MG63 (cell line): Measurements from ENCODE around the gene JAZF1. TPM values are rescaled to one million over a fixed set of nuclear protein-coding genes. Genes with fewer than 3 reads are reported as not detected.

Experiments used
- DNase-seq: peaks from one replicate; pipeline ENCODE4 v3.0.0-alpha.2; 2020
- H3K27me3 ChIP-seq: fragments of 250-450 bp; sonication (Bioruptor Pico); 2 replicates; pipeline ENCODE4 v1.5.1; 2020; ENCODE audit warnings: mild to moderate bottlenecking, moderate library complexity
- H3K36me3 ChIP-seq: fragments of 250-450 bp; sonication (Bioruptor Pico); 2 replicates; pipeline ENCODE4 v1.5.1; 2020; ENCODE audit warnings: mild to moderate bottlenecking, moderate library complexity
- H3K4me3 ChIP-seq: fragments of 250-450 bp; sonication (Bioruptor Pico); 2 replicates; pipeline ENCODE4 v1.5.1; 2020; ENCODE audit warnings: mild to moderate bottlenecking, moderate library complexity
- H3K9me3 ChIP-seq: fragments of 250-450 bp; sonication (Bioruptor Pico); 2 replicates; pipeline ENCODE4 v1.5.1; 2020; ENCODE audit warnings: mild to moderate bottlenecking, moderate library complexity
- total RNA-seq: library from RNA; depleted of rRNA; stranded (reverse); fragments of >200 nt; shearing (Covaris generic); gene quantifications from 2 replicates; pipeline ENCODE4 v1.2.3, GENCODE V29; 2014; ENCODE audit warnings: low replicate concordance

The JAZF1 gene
- total RNA-seq, 1 experiment from 2014 or later: 7.6 TPM

DNA sequence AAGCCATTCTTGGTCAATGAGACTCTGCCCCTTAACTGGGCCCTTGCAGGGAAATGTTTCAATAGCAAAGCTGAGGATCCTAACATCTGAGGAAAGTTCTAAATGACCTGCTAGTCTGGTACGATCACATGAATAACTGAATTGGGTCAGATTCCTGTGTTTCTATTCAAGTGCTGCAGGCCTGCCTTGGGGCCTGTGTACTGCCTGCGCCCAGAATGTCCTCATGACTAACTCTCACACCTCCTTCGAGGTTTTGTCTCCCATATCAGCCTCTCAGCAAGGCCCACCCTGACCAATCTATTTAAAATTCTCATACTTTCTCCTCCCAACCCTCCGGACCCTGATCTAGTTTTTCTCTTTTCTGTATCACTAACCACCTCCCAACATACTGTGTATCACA lies 4.4 kb downstream of the JAZF1 start:
- no peak for DNase-seq
- H3K9me3 ChIP-seq: no peaks in the 10 kb centered on the region
- H3K4me3 ChIP-seq: no peak overlapping the region
- H3K27me3 ChIP-seq: no peaks in the 10 kb centered on the region
- H3K36me3 ChIP-seq: no peaks in the 10 kb centered on the region; the same call in 1 of the 2 replicates

DNA sequence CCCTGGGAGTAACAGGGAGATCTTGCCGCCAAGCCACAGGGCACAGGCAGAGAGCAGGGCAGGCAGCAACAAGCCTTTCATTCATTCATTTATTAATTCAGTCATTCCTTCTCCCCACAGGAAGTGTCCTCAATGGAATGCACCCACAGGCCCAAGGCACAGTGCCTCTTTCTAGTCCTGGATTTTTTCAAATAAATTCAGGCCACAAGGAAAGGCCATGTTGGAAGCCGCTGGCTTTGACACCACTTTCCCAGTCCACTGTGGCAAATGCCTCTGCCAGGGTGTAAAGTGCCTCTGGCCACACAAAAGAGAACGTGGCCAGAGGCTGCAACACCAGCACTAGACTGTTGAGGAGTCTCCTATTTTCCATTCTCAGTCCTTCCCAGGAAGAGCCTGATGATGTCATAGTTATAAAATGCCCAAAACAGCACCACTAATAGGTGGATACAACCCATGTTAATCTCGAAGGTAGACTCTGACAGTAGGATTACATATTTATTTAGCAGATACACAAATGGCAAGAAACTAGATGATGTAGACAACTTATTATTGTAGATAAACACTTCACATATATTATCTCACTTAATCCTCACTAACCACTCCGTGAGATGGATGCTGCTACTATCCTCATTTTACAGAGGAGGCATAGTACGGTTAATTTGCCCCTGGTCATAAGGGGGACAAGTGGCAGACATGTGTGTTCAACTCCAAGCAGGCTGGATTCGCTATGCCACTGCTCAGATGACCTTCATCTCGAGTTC lies 5.5 kb downstream of the JAZF1 start:
- no peaks in the 10 kb centered on the region; the same call in 1 of the 2 replicates for H3K36me3 ChIP-seq
- no peak overlapping the region for H3K4me3 ChIP-seq
- H3K9me3 ChIP-seq: no peaks in the 10 kb centered on the region
- no peaks in the 10 kb centered on the region for H3K27me3 ChIP-seq
- DNase-seq: no peak

DNA sequence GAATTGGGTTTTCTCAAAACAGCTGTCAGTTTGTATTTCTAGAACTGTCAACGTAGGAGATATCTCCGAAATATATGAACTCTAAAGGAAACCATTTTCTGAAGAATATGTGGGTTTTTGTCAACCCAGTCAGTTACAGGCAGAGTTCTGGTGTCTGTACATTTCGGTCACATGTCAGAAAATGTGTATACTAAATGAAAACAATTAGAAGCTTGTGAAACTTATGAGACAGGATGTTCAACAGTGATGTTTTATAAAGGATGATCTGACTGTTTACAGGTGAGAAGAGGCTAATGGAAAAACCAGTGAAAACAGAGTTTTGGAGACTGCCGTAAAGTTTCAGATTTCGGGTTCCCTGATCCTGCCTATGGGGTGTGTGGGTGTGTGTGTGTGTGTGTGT lies 6.2 kb downstream of the JAZF1 start:
- no peak for DNase-seq
- Histone ChIP-seq H3K4me3 (no peak overlapping the region), H3K9me3 (no peaks in the 10 kb centered on the region), H3K27me3 (no peaks in the 10 kb centered on the region), H3K36me3 (peaks cover 3% of the 10 kb centered on the region)

DNA sequence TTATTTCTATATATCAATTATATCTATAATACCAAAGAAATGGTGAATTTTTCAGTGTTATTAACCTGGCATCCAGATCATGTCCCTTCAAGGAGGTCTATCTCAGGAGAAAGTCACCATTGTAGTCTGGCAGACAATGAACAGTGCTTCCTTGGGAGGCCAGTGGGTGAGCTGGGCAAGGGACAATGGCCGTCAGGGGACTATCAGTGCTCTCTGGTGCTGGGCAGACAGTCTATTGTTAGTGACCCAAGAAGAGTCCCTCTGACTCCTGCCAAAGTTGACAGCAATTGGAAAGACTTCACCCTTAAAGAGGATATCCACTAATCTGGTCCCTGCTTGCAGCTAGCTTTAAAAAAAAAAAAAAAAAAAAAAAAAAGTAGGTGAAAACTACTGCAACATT lies 7.1 kb downstream of the JAZF1 start:
- no peak for DNase-seq
- Histone ChIP-seq H3K9me3 (no peaks in the 10 kb centered on the region), H3K27me3 (no peaks in the 10 kb centered on the region), H3K36me3 (peaks cover 5% of the 10 kb centered on the region), H3K4me3 (no peak overlapping the region)

DNA sequence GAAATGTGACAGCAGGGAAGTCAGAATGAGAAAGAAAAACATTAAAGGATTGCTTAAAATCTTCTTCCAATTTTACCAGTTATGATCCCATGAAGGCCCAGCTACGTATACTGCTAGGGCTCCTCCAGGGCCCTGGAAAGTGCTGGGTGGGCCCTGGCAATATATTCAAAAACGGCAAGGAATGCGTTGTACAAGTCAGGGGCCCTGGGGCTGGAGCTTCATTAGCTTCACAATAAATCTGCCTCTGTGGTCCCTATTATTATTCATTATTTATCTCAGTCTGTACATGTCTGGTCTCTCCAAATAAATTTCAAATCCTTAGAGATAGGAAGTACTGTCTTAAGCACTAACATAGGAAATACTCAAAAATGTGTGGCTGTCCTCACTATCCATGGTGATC lies 7.6 kb downstream of the JAZF1 start:
- peaks cover 5% of the 10 kb centered on the region for H3K36me3 ChIP-seq
- H3K9me3 ChIP-seq: no peaks in the 10 kb centered on the region
- no peaks in the 10 kb centered on the region for H3K27me3 ChIP-seq
- DNase-seq: no peak
- no peak overlapping the region for H3K4me3 ChIP-seq

DNA sequence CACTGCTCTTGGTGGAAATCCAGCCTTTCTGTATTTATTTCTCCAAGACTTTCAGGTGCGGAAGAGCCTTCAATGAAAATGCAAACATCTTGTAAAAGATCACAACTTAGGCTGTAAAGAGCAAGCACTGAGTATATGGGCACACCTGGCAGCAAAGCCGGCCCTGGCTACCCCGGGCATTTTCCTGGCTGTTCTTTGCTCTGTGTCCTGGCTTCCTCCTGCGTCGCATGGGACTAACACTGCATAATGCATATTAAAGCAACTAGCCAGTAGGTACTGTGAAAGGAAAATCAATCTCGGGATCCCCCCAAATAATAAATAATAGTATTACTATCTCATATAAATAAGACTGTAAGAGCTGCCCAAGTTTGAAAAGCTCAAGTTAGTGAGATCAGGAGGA lies 9.9 kb downstream of the JAZF1 start:
- Histone ChIP-seq H3K27me3 (no peaks in the 10 kb centered on the region), H3K36me3 (peaks cover 5% of the 10 kb centered on the region), H3K9me3 (no peaks in the 10 kb centered on the region), H3K4me3 (no peak overlapping the region)
- no peak for DNase-seq

DNA sequence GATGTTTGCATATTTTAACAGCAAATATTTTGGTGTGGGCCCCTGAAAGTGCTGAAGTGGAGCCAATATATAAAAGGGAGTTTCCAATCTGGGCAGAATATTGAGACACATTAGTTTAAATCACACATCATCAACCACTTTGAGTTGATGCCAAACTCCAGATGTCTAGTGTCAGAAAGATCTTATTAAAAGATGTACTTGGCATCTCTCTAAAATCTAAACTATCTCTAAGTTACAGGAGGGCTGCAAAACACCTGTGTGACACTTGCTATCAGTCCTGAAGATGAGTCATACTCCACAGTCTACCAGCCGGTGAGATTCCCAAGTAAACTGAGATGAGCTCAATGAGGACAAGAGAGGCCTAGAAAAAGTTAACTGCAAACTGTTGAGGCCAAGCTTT lies 11.4 kb downstream of the JAZF1 start:
- no peak for DNase-seq
- Histone ChIP-seq H3K36me3 (peaks cover 5% of the 10 kb centered on the region), H3K9me3 (no peaks in the 10 kb centered on the region), H3K4me3 (no peak overlapping the region), H3K27me3 (no peaks in the 10 kb centered on the region)

DNA sequence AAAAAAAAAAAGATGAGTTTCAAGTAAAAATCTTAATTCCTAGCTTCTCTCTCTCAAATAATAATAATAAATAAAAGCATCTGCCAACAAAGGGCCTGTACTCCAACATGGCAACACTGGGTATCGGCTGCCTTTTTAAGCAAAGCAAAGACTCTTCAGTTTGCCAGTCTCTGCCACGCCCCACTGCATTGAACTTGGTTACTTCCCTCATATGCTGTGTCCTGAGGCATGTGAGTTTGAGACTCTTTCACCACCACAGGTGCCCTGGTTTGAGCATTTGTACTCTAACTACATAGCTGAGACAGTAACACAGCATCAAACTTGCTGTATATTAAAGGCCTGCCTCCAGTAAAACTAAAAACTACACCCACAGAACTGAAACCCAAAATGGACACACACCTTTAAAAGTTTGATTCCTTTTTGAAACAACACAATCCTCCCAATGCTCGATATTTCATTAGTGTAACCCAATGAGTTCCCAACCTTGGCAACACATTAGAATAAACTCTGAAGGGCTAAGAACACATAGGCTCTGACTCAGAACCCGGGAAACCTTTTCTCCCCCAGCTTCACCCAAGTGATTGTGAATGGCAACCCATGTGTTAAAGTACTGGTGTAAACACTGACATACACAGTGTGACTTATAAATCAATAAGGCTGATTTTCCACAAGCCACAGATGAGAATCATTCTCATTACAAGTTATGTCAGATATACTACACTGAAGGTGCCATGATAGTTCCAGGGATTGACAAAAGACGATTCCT lies 12.0 kb downstream of the JAZF1 start:
- Histone ChIP-seq H3K27me3 (no peaks in the 10 kb centered on the region), H3K4me3 (no peak overlapping the region), H3K9me3 (no peaks in the 10 kb centered on the region), H3K36me3 (peaks cover 5% of the 10 kb centered on the region)
- DNase-seq: no peak

DNA sequence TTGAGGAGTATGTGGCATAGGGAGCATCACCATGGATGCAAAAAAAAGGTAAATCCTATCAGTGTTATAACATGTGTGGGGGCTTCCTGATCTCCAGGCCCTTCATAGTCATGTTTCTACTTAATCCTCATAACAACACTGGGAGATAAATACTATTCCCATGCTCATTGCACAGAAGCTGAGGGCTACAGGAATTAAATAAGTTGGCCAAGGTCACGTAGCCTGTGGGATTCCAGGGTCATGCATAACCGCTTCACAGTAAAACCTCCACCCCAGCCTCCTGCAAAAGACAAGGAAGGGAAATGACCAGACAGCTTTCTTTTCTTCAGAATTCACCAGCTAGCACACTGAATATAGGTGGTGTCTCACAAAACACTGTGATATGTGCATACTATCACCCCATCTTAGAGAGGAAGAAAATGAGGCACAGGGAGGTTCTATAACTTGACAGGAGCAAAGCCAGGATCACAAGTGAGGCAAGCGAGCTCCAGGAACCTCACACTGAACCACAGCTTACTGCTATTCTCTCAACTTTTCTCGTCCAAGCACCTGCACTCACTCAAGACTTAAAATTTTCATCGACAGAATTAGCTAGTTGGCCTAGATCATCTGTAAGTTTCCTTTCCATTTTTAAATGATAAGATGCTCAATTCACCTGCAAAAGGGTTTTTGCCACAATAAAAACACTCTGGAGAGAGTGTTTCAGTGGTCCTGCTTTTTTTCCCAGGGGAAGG lies 13.4 kb downstream of the JAZF1 start:
- Histone ChIP-seq H3K36me3 (peaks cover 9% of the 10 kb centered on the region), H3K9me3 (no peaks in the 10 kb centered on the region), H3K4me3 (no peak overlapping the region), H3K27me3 (no peaks in the 10 kb centered on the region)
- DNase-seq: no peak

DNA sequence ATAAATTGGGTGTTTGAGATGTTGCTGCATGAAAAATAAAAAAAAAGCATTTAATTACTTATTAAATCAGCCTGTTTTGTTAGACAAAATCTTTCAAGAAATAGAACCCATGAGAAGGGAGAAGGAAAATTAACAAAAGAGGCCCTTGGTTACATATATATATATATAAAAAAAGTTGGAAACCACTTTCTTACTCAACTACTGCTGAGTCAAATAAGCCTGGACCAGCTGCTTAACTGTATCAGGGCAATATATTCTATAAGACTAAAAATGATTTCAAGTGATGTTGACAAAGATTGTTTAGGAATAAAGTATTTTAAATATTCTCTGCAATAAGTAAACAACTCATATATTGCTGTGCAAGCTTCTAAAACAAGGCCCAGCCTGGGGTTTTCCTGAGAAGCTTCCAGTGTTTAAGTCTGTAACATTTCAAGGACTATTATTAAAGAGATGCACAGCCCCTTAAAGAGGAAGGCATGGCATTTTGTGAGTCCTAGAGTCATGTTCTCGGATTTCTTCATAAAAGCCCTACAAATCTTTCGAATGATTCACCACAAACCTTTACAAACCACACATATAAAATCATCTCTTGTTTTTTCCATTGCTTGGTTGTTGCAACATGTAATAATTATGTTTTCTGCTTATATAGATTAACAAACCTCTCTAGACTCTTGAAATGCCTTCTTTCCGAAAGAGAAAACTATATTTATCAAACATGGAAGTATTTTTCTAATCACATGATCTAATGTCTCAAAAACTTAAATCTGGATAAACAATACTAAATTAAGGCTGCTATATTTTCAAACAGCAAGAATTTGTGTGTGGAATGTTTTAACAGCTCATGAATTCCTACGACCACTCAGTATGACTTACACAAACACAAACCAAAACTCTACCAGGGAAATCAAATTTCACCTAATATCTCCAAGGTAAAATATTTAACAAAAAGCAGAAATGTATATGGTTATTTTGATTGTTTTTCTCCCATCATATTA lies 14.3 kb downstream of the JAZF1 start:
- Histone ChIP-seq H3K36me3 (peaks cover 9% of the 10 kb centered on the region), H3K4me3 (no peak overlapping the region), H3K9me3 (no peaks in the 10 kb centered on the region), H3K27me3 (no peaks in the 10 kb centered on the region)
- DNase-seq: no peak

DNA sequence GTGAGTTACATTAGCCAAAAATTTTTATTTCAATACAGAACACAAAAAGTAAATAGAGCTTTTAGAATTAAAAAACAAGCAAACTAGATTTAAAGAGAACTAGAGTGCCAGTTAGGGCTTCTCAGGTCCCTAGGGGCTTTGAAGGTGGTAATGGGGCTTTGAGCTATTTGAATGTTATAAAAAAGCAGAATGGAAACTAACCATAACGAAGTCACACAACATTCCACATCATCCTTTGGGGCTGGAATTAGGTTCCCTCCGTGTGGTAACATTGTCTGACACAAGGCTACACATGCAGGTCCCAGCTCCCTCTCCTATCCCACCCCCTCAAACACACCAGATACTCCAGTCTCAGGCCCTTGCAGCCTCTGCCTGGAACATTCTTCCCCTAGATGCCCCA lies 15.3 kb downstream of the JAZF1 start:
- Histone ChIP-seq H3K9me3 (no peaks in the 10 kb centered on the region), H3K36me3 (peaks cover 9% of the 10 kb centered on the region), H3K27me3 (no peaks in the 10 kb centered on the region), H3K4me3 (no peak overlapping the region)
- no peak for DNase-seq

DNA sequence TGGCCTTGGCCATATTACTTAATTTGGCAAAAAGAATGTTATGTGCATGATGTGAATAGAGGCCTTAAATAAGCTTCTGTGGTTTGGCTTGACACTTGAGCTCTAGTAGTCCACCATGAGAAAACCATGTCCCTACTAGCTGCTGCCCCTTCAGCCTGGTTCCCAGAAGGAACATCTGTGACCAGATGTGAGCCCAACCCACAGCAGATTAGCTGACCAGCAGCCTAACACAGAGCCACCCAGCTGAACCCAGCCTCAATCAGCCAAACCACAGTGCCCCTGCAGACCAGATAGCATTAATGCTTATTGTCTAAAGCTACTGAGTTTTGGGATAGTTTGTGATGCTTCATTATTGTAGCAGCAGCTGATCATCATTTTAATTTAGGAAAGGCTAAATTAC lies 16.6 kb downstream of the JAZF1 start:
- no peak overlapping the region for H3K4me3 ChIP-seq
- DNase-seq: peak; percentile 48
- H3K9me3 ChIP-seq: no peaks in the 10 kb centered on the region
- H3K27me3 ChIP-seq: no peaks in the 10 kb centered on the region
- peaks cover 4% of the 10 kb centered on the region; the same call in 1 of the 2 replicates for H3K36me3 ChIP-seq

DNA sequence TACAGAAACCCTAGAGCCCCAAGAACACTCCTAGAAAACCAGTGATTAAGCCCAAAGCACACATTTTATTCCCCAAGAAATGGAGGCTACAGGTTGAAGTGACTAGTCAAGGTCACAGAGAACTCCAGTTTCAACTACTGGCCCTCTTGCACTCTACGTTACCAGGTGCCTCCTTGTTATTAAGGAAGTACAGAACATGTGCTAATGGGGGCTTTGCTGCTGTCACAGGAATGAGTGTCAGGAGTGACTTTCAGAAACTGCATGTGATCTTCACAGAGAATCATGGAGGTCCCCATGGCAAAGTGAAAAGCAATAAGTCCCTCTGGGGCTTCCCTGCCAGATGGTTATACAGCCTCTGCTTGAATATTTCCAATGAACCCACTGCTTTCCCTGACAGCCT lies 19.3 kb downstream of the JAZF1 start:
- DNase-seq: no peak
- H3K9me3 ChIP-seq: no peaks in the 10 kb centered on the region
- H3K27me3 ChIP-seq: no peaks in the 10 kb centered on the region
- H3K36me3 ChIP-seq: peaks cover 4% of the 10 kb centered on the region; the same call in 1 of the 2 replicates
- no peak overlapping the region for H3K4me3 ChIP-seq

DNA sequence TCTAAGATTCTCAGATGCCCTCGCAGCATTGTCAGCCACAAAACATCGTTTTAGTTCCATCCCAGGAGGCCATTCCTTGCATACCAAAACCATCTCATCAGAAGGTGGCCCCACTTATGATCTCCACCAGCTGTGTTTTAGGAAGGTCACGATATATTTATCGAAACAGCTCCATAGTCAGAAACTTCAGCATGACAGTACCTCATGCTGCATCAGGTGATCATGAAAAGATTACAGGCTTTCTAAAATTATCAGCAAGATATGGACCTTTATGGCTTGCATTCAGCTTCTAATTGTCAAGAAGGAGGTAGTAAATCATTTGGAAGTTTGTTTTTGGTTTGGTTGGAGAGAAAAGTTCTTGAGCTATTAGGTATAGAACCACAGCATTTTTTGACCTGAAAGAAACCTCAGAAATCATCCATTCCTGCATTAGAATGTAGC lies 20.0 kb downstream of the JAZF1 start:
- DNase-seq: no peak
- H3K27me3 ChIP-seq: no peaks in the 10 kb centered on the region

DNA sequence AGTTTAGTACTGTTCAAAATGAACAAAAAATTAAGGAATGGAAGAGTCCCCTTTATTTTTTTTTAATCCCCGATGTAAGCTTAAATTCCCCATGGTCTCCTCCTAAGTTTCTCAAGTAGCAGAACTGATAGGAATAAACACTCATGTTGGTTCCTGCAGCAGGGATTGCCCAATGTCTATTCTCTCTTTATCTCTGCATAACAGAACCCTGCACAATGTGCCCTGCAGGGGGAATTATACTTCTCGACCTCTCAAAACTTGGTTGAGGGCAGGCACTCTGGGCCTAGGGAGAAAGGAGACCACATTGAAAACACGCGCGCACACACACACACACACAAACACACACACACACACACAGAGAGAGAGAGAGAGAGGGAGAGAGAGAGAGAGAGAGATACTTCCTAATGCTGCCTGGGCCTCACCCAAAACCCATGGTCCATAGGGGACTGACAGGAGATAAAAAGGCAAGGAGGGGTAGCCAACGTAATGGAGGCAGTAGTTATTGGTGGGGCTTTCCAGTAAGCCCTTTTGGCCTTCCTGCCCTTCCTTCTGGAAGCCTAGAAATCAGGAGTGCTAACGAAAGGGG lies 22.7 kb downstream of the JAZF1 start:
- no peak for DNase-seq
- Histone ChIP-seq H3K27me3 (no peaks in the 10 kb centered on the region), H3K36me3 (peaks cover 4% of the 10 kb centered on the region; the same call in 1 of the 2 replicates), H3K9me3 (no peaks in the 10 kb centered on the region), H3K4me3 (no peak overlapping the region)

More for the DNA sequence above, 20.0 kb downstream of the JAZF1 start:
- Histone ChIP-seq H3K36me3 (peaks cover 4% of the 10 kb centered on the region; the same call in 1 of the 2 replicates), H3K9me3 (no peaks in the 10 kb centered on the region), H3K4me3 (no peak overlapping the region)
